IPS-18c (cell line): ENCODE data around the gene PLCXD1.

Source experiments
- H3K4me3 ChIP-seq: 2 replicates; pipeline ENCODE4 v1.7.0; 2013; ENCODE audit warnings: low read depth, mild to moderate bottlenecking, low read length, moderate library complexity; ENCODE audit not compliant: insufficient read depth
- H3K9me3 ChIP-seq: one replicate; pipeline ENCODE4 v1.6.1; 2013; ENCODE audit warnings: mild to moderate bottlenecking, low read length, moderate library complexity; ENCODE audit not compliant: control insufficient read depth, insufficient read depth

Gene PLCXD1

GRCh38 chrX:351736-352135 is 70.6 kb downstream of the PLCXD1 start:
- H3K4me3 ChIP-seq, result no peak overlapping the region
- H3K9me3 ChIP-seq, result no peaks in the 10 kb centered on the region

GRCh38 chrX:352181-352580 is 71.0 kb downstream of the PLCXD1 start:
- Histone ChIP-seq H3K9me3 (no peaks in the 10 kb centered on the region), H3K4me3 (no peak overlapping the region)

- no peak overlapping the region for H3K4me3 ChIP-seq
- H3K9me3 ChIP-seq, result no peaks in the 10 kb centered on the region
Measured at GRCh38 chrX:352582-353314, 71.6 kb downstream of the PLCXD1 start.
